Kidney tubule cell (primary cell): Measurements from ENCODE around the gene LTBP1.

Source experiments
- DNase-seq: peaks from one replicate; pipeline ENCODE4 v3.0.0-alpha.2; 2018; ENCODE audit warnings: low spot score

Gene LTBP1

GRCh38 chr2:33267043-33267442, 320.3 kb downstream of the LTBP1 start:
- DNase-seq: no peak

- DNase-seq: no peak
Observed at GRCh38 chr2:33267756-33268155, 321.0 kb downstream of the LTBP1 start.

GRCh38 chr2:33268246-33268831, 321.6 kb downstream of the LTBP1 start:
- DNase-seq: no peak

- DNase-seq: no peak
Observed at GRCh38 chr2:33272001-33272400, 325.2 kb downstream of the LTBP1 start.

- DNase-seq: no peak
Observed at GRCh38 chr2:33273479-33273878, 326.7 kb downstream of the LTBP1 start.

- no peak for DNase-seq
Observed at GRCh38 chr2:33274524-33274923, 327.8 kb downstream of the LTBP1 start.

GRCh38 chr2:33275689-33276444, 329.1 kb downstream of the LTBP1 start:
- DNase-seq: peak; percentile 61

- no peak for DNase-seq
Observed at GRCh38 chr2:33277002-33277426, 330.3 kb downstream of the LTBP1 start.

- DNase-seq: no peak
Observed at GRCh38 chr2:33278245-33278943, 331.6 kb downstream of the LTBP1 start.

GRCh38 chr2:33284287-33284686, 337.5 kb downstream of the LTBP1 start:
- no peak for DNase-seq

GRCh38 chr2:33287507-33288005, 340.8 kb downstream of the LTBP1 start:
- no peak for DNase-seq

- DNase-seq: no peak
Observed at GRCh38 chr2:33288011-33288410, 341.3 kb downstream of the LTBP1 start.

GRCh38 chr2:33289961-33290360, 343.2 kb downstream of the LTBP1 start:
- DNase-seq: no peak

- peak; percentile 69 for DNase-seq
Observed at GRCh38 chr2:33291278-33292013, 344.7 kb downstream of the LTBP1 start.

- DNase-seq: no peak
Observed at GRCh38 chr2:33292063-33292462, 345.3 kb downstream of the LTBP1 start.

GRCh38 chr2:33292981-33293595, 346.3 kb downstream of the LTBP1 start:
- no peak for DNase-seq

- peak; percentile 18 for DNase-seq
Observed at GRCh38 chr2:33298233-33298632, 351.5 kb downstream of the LTBP1 start.

GRCh38 chr2:33301355-33301754, 354.6 kb downstream of the LTBP1 start:
- no peak for DNase-seq

- no peak for DNase-seq
Observed at GRCh38 chr2:33302348-33302747, 355.6 kb downstream of the LTBP1 start.

- no peak for DNase-seq
Observed at GRCh38 chr2:33304032-33304864, 357.5 kb downstream of the LTBP1 start.
